Vagina (tissue), 2 donors: ENCODE measurements around the gene NFXL1.

Source experiments
- POLR2A ChIP-seq, 2 donors: fragments of 450-650 bp; IDR thresholded peaks; one replicate each; pipeline ENCODE4 v1.6.1; 2017; ENCODE audit warnings: antibody characterized with exemption in 2 of 2, mild to moderate bottlenecking in 2 of 2, moderate library complexity in 2 of 2
- POLR2AphosphoS5 ChIP-seq, 2 donors: sonication (generic); formaldehyde crosslinking; IDR thresholded peaks; one replicate each; pipeline ENCODE4 v1.9.0; 2017; ENCODE audit warnings: antibody characterized with exemption in 2 of 2, mild to moderate bottlenecking in 2 of 2, low read depth in 1 of 2; ENCODE audit not compliant: insufficient read depth in 1 of 2
- TF ChIP-seq, protein P1 (sequence below), 3 experiments: fragments of 450-650 bp in 2 of 3; fragments of 200-600 bp in 1 of 3; sonication (generic) in 1 of 3; IDR thresholded peaks; one replicate each; pipeline ENCODE4 v1.5.1; 2017 to 2019; ENCODE audit warnings: antibody characterized with exemption in 3 of 3, mild to moderate bottlenecking in 2 of 3, moderate library complexity in 2 of 3

DNA sequence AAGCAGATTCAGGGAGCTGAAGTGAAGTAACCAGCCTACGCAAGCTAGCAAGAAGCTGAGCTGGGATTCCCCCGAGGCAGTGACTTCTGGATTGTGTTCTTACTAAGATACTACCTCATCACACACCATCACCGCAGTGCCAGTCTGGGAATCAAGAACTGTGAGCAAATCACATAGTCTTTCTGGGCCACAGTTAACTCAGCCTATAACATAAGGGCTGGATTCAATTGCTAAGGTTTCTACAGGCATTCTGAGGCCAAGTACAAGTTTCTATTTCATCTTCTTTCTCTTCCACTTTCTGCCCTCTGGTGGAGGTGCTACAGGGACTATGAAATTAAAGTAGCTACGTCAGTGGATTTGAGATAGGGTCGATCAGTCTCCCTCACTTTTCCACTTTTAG is 75.1 kb downstream of the NFXL1 start:
- TF ChIP-seq, protein P1, sequence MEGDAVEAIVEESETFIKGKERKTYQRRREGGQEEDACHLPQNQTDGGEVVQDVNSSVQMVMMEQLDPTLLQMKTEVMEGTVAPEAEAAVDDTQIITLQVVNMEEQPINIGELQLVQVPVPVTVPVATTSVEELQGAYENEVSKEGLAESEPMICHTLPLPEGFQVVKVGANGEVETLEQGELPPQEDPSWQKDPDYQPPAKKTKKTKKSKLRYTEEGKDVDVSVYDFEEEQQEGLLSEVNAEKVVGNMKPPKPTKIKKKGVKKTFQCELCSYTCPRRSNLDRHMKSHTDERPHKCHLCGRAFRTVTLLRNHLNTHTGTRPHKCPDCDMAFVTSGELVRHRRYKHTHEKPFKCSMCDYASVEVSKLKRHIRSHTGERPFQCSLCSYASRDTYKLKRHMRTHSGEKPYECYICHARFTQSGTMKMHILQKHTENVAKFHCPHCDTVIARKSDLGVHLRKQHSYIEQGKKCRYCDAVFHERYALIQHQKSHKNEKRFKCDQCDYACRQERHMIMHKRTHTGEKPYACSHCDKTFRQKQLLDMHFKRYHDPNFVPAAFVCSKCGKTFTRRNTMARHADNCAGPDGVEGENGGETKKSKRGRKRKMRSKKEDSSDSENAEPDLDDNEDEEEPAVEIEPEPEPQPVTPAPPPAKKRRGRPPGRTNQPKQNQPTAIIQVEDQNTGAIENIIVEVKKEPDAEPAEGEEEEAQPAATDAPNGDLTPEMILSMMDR (IDR thresholded peaks at IDR 0.05), result no peak
- no peak for TF ChIP-seq POLR2A (IDR thresholded peaks at IDR 0.05)
- no peak for TF ChIP-seq POLR2AphosphoS5 (IDR thresholded peaks at IDR 0.05; ENCODE audit: insufficient read depth in 1 of 2, low read depth in 1 of 2)
